HG03342 (cell line): ENCODE results near the gene NXPE4.
"Not testable (repeated sequence)": the region's sequence is repeated elsewhere in the genome, so short reads cannot be mapped to it uniquely, and the experiment has no call there.

Source experiments
- ATAC-seq: cut with Tn5 transposase; IDR thresholded peaks from one replicate; pipeline ENCODE4 v1.9.1; 2021; ENCODE audit warnings: mild to moderate bottlenecking, moderate library complexity; ENCODE audit not compliant: unreplicated experiment

NXPE4 gene

GRCh38 chr11:114595571-114595970 lies at the start of gene NXPE4:
Gene NXPE4 (minus strand): TSS chr11:114595786. CDS start chr11:114594759, 1,027 bp downstream.
- ATAC-seq, result no peak

- ATAC-seq, result not testable (repeated sequence)
Measured at GRCh38 chr11:114639440-114639839, 43.9 kb upstream of the NXPE4 start.

GRCh38 chr11:114631445-114631965 lies 35.9 kb upstream of the NXPE4 start:
- not testable (repeated sequence) for ATAC-seq

GRCh38 chr11:114625294-114625693 lies 29.7 kb upstream of the NXPE4 start:
- ATAC-seq, result no peak

- ATAC-seq, result no peak
Measured at GRCh38 chr11:114624455-114625207, 29.0 kb upstream of the NXPE4 start.

- no peak for ATAC-seq
Measured at GRCh38 chr11:114623720-114624119, 28.1 kb upstream of the NXPE4 start.

- ATAC-seq, result no peak
Measured at GRCh38 chr11:114622858-114623257, 27.3 kb upstream of the NXPE4 start.

- no peak for ATAC-seq
Measured at GRCh38 chr11:114621950-114622809, 26.6 kb upstream of the NXPE4 start.

- ATAC-seq, result no peak
Measured at GRCh38 chr11:114621072-114621471, 25.5 kb upstream of the NXPE4 start.

- ATAC-seq, result no peak
Measured at GRCh38 chr11:114619659-114620173, 24.1 kb upstream of the NXPE4 start.

- no peak for ATAC-seq
Measured at GRCh38 chr11:114618139-114618538, 22.6 kb upstream of the NXPE4 start.

- no peak for ATAC-seq
Measured at GRCh38 chr11:114617157-114618124, 21.9 kb upstream of the NXPE4 start.

GRCh38 chr11:114616516-114616915 lies 20.9 kb upstream of the NXPE4 start:
- no peak for ATAC-seq

GRCh38 chr11:114615448-114616361 lies 20.1 kb upstream of the NXPE4 start:
- ATAC-seq, result no peak

GRCh38 chr11:114614127-114614720 lies 18.6 kb upstream of the NXPE4 start:
- ATAC-seq, result no peak

- ATAC-seq, result not testable (repeated sequence)
Measured at GRCh38 chr11:114613094-114613493, 17.5 kb upstream of the NXPE4 start.

- ATAC-seq, result no peak
Measured at GRCh38 chr11:114612686-114613085, 17.1 kb upstream of the NXPE4 start.

GRCh38 chr11:114612199-114612598 lies 16.6 kb upstream of the NXPE4 start:
- not testable (repeated sequence) for ATAC-seq
